Epithelial cell of prostate (primary cell): Measurements from ENCODE around the gene SHKBP1.
"Not testable (repeated sequence)": the region's sequence is repeated elsewhere in the genome, so short reads cannot be mapped to it uniquely, and the experiment has no call there.

Experiments used
- DNase-seq: peaks from one replicate; pipeline ENCODE4 v3.0.0-alpha.2; 2011; ENCODE audit warnings: low read depth, low spot score
- H3K27ac ChIP-seq: fragments of 450-650 bp; 2 replicates; pipeline ENCODE4 v1.5.1; 2017; ENCODE audit warnings: mild to moderate bottlenecking

SHKBP1 gene

DNA sequence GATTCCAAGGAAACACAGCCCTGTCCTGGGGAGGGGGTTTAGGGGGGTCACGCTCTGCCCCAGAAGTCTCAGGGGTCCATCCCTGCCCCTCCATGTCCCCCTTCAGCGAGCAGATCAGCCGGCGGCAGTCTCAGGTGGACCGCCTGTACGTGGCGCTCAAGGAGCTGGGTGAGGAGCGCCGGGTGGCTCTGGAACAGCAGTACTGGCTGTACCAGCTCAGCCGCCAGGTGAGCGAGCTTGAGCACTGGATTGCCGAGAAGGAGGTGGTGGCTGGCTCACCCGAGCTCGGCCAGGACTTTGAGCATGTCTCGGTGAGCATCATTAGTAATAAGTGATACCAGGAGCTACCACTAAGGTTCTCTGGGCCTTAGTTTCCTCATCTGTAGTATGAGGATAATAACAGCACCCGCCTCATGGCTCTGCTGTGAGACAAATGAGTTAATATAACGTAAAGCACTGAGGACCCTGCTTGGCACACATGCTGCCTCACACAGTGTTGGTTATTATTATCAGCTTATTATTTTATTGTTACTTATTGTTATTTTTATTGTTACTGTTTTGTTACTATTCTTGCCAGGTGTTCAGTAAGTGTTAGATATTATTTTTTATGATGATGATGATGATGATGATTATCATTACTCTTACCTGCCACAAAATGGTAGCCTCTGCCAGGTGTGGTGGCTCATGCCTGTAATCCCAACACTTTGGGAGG is 20.5 kb upstream of the SHKBP1 start:
- no peak for DNase-seq
- no peak overlapping the region for H3K27ac ChIP-seq

DNA sequence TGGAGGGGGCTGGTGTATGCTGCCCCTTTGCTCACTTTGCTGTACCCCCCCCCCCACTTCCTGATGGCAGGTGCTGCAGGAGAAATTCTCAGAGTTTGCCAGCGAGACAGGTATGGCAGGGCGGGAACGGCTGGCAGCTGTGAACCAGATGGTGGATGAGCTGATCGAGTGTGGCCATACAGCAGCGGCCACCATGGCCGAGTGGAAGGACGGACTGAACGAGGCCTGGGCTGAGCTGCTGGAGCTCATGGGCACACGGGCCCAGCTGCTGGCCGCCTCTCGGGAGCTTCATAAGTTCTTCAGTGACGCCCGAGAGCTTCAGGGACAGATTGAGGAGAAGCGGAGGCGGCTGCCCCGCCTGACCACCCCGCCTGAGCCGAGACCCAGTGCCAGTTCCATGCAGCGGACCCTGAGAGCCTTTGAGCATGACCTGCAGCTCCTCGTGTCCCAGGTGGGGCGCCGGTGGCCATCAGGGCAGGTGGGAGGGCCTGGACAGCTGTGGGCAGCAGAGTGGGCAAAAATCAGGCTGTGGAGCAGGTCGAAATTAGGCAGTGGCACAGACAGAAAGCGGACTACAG is 19.6 kb upstream of the SHKBP1 start:
- no peak for DNase-seq

DNA sequence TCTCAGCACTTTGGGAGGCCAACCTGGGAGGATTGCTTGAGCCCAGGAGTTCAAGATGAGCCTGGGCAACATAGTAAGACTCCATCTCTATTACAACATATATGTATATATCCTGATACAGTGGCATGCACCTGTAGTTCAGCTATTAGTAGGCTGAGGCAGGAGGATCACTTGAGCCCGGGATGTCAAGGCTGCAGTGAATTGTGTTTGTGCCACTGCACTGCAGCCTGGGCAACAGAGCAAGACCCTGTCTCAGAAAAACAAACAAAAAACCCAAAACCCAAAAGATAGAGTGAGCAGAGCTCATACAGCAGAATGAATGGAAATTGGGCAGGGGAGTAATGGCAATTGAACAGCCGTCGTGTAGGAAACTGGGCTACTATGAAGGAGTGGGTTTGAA is 17.3 kb upstream of the SHKBP1 start:
- H3K27ac ChIP-seq = no peak overlapping the region
- DNase-seq = no peak

More for the DNA sequence above, 19.6 kb upstream of the SHKBP1 start:
- H3K27ac ChIP-seq = no peak overlapping the region

DNA sequence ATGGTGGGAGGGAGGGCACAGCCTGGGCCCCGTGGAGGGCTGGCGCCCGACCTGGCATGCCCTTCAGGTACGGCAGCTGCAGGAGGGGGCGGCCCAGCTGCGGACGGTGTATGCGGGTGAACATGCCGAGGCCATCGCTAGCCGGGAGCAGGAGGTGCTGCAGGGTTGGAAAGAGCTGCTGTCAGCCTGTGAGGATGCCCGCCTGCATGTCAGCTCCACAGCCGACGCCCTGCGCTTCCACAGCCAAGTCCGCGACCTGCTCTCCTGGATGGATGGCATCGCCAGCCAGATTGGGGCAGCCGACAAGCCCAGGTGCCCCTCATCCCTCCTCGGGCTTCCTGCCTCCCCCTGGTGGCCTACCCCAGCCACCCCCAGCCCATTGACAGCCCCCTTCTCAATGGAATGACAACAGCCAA is 16.6 kb upstream of the SHKBP1 start:
- no peak for DNase-seq
- no peak overlapping the region for H3K27ac ChIP-seq

DNA sequence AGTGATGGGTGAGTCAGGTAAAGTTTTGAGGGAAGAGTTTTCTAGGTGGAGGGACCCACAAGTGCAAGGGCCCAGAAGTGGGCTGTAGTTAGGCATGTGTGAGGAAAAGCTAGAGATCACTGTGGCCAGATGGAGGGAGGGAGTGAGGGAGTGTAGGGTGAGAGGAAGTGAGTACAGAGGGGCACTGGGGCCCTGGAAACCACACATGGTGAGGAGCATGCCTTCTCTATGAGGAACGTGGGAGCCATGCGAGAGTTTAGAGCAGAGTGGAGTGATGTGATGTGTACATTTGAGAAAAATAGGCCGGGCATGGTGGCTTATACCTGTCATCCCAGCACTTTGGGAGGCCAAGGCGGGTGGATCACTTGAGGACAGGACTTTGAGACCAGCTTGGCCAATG is 14.7 kb upstream of the SHKBP1 start:
- DNase-seq = no peak
- no peak overlapping the region for H3K27ac ChIP-seq

DNA sequence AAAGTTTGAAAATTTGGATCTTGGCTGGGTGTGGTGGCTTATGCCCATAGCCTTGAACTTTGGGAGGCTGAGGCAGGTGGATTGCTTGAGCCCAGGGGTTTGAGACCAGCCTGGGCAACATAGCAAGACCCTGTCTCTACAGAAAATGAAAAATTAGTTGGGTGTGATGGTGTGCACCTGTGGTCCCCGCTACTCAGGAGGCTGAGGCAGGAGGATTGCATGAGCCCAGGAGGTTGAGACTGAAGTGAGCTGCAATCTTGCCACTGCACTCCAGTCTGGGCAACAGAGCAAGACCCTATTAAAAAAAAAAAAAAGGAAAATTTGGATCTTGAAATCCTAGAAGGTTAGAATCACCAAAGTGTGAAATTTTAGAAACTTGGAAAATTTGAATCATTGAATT is 12.1 kb upstream of the SHKBP1 start:
- H3K27ac ChIP-seq, DNase-seq: not testable (repeated sequence)

DNA sequence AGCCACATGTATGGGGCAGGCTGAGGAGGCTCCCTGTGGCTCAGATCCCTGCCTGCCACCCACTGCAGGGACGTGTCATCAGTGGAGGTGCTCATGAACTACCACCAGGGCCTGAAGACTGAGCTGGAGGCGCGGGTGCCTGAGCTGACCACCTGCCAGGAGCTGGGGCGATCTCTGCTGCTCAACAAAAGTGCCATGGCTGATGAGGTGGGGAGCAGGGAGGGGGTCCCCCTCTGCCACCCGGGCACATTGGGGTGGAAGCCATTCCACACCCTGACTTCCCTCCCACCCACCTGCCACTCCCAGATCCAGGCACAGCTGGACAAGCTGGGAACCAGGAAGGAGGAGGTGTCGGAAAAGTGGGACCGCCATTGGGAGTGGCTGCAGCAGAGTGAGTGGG is 11.3 kb upstream of the SHKBP1 start:
- no peak for DNase-seq
- H3K27ac ChIP-seq = no peak overlapping the region

DNA sequence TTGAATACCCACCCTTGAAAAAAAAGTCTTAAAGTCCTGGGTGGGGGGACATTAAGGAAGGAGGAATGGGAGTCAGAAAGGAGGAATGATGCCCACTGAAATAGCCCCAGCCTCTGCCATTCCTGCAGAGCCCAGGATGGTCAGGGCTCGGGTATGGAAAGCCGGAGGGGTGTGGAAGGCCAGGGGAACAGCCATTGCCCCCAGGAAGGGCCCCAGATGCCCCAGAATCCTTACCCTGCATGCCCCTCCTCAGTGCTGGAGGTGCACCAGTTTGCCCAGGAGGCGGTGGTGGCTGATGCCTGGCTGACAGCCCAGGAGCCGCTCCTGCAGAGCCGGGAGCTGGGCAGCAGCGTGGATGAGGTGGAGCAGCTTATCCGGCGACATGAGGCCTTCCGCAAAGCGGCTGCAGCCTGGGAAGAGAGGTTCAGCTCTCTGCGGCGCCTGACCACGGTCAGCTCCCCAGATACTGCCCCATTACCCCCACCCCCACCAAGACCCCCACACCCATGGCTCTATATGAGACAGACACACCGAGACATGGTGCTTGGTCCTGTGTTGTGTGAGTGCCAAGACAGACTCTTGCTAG is 10.7 kb upstream of the SHKBP1 start:
- no peak overlapping the region for H3K27ac ChIP-seq
- DNase-seq = no peak

DNA sequence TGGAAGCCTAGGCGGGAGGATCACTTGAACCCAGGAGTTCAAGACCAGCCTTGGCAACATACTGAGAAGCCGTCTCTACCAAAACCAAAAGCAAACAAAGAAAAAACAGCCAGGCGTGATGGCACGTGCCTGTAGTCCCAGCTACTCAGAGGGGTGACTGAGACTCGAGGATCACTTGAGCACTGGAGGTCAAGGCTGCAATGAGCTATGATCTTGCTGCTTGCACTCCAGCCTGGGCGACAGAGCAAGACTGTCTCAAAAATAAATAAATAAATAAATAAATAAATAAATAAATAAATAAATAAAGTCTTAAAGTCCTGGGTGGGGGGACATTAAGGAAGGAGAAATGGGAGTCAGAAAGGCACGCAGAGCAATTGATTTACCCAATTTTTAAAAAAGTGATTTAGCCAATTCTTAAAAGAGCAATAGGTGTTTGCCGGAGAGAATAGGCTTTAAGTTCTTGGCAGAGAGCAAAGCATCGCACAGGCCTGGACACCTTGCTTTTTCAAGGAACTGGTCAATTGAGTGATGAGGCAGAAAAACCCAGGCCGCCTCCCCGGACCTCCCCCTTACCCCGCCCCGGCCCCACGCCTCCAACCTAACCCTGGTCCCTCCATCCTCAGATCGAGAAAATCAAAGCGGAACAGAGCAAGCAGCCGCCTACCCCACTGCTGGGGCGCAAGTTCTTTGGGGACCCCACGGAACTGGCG is 9.5 kb upstream of the SHKBP1 start:
- DNase-seq = no peak
- no peak overlapping the region for H3K27ac ChIP-seq

DNA sequence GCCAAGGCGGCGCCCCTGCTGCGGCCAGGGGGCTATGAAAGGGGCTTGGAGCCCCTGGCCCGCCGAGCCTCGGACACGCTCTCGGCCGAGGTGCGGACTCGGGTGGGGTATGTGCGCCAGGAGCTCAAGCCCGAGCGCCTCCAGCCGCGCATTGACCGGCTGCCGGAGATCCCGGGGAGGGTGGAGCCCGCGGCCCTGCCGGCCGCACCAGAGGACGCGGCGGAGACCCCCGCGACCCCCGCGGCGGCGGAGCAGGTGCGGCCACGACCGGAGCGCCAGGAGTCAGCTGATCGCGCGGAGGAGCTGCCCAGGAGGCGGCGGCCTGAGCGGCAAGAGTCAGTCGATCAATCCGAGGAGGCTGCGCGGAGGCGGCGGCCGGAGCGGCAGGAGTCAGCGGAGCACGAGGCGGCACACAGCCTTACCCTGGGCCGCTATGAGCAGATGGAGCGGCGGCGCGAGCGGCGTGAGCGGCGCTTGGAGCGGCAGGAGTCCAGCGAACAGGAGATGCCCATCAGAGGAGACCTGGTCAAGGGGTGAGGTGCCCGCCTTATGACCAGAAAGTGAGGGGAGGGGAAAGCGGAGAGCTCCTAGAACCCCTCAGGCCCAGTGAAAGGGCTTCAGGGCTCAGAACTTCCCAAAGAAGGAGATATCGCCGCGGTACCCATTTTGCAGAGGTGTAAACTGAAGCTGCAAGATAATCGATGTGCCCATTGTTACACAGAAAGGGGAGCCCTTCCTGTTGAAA is 8.8 kb upstream of the SHKBP1 start:
- no peak overlapping the region for H3K27ac ChIP-seq
- no peak for DNase-seq

DNA sequence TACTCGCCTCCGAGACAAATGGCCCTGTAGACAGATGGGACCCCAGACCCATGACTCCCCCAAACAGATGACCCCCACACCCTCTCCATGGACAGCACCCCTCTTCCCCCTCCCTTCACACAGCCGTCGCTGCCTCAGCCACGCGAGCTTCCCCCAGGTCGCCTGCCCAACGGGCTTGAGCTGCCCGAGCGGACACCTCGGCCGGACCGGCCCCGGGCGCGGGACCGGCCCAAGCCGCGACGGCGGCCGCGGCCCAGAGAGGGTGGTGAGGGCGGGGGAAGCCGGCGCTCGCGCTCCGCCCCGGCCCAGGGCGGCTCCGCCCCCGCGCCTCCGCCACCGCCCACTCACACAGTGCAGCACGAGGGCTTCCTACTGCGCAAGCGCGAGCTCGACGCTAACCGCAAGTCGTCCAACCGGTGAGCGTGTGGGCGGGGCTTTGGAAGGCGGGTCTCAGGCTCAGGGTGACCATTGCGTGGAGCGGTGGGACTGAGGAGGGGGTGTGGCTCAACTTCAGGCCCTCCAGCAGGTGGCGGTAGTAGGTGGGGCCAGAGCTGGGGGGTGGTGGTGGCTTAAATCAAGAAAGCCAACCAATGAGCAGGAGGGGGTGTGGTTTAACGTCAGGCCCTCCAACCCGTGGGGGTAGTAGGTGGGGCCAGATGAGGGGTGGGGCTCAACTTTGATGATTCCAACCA is 6.2 kb upstream of the SHKBP1 start:
- peak overlapping the region; percentile 79 for H3K27ac ChIP-seq
- DNase-seq = peak; percentile 95

DNA sequence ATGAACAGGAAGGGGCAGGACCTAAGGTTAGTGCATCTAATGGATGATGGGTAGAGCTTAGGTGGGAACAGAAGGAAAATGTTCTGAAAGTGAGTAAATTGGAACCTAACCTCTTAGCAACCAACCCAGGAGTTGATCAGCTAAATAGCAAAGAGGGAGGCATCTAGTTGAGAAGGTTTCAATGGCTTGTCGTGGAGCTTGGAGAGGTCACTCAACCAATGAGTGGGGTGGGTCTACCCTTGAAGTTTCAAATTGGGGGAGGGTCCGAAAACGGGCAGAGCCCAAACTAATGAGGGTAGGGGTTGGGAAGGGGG is 5.7 kb upstream of the SHKBP1 start:
- no peak for DNase-seq
- H3K27ac ChIP-seq = no peak overlapping the region

DNA sequence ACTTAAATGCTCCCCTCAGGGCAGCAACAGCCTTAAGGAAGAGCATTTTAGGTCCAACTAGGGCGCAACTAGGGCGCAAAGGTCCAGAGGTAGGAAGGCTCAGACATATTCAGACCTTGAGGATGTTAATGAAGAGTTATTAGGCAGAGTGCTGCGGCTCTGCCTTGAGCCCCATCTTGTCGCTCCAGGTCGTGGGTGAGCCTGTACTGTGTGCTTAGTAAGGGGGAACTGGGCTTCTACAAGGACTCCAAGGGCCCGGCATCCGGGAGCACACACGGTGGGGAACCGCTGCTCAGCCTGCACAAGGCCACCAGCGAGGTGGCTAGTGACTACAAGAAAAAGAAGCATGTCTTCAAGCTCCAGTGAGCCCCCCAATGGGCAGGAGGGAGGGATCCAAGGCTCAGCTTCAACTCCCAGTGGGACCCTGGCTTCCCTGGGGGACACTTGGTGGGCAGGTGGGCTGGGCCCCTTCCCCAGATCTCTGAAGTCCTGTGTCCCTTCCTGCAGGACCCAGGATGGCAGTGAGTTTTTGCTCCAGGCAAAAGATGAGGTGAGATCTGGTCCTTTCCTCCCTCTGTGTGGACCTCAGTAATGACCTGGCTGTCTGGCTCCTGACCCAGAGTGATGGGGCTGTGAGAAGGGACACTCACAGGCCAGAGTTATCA is 4.7 kb upstream of the SHKBP1 start:
- no peak for DNase-seq
- H3K27ac ChIP-seq = no peak overlapping the region

DNA sequence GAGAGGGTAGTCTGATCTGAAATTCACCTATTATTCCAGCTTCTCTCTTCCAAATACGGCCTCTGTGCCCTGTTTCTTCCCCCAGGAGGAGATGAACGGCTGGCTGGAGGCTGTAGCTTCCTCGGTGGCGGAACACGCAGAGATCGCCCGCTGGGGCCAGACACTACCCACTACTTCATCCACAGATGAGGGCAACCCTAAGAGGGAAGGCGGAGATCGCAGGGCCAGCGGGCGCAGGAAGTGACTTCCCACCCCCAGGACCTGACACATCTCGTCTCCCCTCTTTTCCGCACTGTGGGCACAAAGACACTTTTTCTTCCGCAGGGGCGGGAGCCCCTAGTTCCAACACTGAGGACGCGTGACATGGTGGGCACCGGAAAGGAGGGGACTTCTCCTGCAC is 1.3 kb upstream of the SHKBP1 start:
- no peak for DNase-seq
- no peak overlapping the region for H3K27ac ChIP-seq

DNA sequence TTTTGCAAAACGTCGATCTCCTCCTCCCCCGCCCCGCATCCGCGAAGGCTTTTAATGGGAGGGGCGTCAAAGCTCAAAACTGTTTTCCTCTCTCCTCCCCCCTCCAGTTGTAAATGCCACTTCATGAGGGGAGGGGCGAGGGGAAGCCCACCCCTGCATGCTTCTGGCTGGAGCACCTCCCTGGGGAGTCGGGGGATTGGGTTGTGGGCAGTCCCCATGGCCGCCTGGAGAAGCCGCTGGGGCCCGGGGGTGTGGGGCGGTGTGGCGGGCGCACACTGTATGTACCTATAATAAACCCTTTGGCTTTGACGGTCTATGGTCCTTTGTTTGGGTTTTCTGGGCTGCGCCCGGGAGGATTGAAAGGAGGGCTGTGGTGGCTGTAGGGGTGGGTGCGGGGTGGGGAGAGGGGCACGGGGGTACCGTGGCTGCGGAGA is 505 bp upstream of the SHKBP1 start:
- no peak for DNase-seq
- H3K27ac ChIP-seq = no peak overlapping the region

DNA sequence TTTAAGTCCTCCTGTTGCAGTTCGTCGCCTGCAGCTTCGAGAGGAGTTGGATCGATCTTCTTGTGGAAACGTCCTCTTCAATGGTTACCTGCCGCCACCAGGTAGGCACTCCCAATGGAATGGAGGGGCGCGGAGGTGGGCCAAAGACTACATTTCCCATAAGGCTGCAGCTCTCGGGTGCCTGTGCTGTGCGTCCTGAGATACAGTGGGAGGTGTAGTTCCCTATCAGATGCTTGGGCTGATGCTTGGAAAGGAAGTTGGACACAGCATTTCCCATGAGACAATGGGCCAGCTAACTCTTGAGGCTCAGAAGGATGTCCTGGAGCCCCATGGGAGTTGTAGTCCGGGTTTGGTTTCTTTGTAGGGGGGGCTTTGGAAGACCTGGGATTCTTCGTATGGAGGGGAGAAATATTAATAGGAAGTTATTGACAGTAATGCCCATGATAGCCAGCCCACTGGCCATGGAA is 1.8 kb downstream of the SHKBP1 start:
- DNase-seq = no peak
- H3K27ac ChIP-seq = no peak overlapping the region

DNA sequence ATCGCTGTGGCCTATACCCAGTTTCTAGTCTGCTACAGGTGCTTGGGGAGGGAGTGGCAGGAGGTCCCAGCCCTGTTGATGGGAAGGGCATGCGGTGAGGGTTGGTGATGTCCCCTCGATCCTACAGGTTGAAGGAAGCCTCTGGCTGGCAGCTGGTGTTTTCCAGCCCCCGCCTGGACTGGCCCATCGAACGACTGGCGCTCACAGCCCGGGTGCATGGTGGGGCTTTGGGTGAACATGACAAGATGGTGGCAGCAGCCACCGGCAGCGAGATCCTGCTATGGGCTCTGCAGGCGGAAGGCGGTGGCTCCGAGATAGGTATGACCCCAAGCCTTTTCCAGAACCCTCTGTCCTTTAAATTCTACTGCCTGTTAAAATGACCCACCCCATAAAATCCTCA is 3.9 kb downstream of the SHKBP1 start:
- H3K27ac ChIP-seq = no peak overlapping the region
- no peak for DNase-seq

DNA sequence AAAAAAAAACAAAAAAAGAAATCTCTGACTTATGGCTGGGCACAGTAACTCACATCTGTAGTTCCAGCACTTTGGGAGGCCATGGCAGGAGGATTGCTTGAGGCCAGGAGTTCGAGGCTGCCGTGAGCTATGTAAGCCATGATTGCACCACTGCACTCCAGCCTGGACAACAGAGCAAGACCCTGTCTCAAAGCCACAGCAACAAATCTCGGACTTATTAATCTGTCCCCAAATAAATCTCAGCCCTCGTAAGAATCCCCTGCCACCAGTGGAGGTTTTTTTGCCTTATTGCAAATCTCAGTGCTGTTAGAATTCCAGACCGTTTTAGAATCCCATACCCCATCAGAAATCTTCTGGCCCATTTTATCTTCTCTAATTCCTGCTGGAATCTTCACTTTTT is 4.9 kb downstream of the SHKBP1 start:
- no peak for DNase-seq
- no peak overlapping the region for H3K27ac ChIP-seq

DNA sequence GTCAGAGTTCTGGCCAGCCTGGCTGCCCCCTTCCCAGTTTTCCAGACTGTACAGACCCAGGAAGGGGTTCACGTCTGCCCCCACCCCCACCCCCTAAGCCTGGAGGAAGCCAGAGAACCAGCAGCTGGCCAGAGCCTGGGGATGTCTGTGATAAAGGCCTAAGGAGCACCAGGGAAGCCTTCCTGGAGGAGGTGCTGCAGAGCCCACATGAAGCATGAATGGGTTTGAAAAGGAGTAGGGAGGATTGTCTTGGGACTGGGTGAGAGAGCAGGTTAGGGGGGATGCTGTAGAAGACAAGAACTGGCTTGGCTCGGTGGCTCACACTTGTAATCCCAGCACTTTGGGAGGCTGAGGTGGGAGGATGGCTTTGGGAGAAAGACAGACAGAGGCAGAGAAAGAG is 5.8 kb downstream of the SHKBP1 start:
- H3K27ac ChIP-seq = no peak overlapping the region
- no peak for DNase-seq

DNA sequence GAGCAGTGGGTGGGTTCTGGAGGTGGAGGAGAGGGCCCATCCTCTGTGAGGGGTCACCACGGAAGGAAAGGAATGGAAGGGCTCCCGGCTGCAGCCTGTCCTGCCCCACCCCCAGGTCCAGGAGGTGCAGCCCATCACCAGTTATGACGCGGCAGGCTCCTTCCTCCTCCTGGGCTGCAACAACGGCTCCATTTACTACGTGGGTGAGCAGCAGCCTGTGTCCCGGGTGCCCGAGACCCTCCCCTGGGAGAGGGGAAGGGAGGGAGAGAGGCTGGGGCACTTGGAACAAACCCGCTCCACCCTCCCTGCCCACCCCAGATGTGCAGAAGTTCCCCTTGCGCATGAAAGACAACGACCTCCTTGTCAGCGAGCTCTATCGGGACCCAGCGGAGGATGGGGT is 6.6 kb downstream of the SHKBP1 start:
- H3K27ac ChIP-seq = no peak overlapping the region
- DNase-seq = no peak
